Bone marrow (tissue), 2 donors: ENCODE data around the gene PKN1.

Source experiments
- DNase-seq, 2 donors: peaks; one replicate each; lab custom pipeline; 2025; lab: John Stamatoyannopoulos, UW

Gene PKN1

DNA sequence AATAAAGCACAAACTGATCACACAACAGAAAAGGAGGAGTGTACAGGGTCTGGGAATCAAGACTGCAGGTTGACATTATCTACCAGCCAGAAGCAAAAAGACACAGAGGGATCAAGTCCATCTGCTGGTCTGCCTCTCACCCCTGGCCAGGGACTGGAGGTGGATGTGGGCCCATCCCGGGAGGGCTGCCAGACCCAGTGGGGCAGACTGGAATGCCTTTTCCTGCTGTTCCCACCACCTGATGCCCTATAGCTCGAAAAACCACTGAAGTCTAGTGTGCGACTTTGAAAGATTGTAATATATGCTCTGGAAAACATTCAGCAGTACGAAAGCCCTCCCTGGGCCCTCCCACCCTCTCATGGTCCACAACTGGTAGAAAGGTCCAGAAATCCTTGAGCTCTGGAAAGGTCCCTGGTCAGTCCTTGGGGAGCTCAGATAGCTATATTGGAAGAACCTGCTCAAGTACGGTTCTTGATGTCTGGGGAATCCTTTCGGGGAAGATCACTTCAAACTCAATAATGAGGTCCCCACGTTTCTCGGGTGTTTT lies 82.5 kb downstream of the PKN1 start:
- DNase-seq = no peak

DNA sequence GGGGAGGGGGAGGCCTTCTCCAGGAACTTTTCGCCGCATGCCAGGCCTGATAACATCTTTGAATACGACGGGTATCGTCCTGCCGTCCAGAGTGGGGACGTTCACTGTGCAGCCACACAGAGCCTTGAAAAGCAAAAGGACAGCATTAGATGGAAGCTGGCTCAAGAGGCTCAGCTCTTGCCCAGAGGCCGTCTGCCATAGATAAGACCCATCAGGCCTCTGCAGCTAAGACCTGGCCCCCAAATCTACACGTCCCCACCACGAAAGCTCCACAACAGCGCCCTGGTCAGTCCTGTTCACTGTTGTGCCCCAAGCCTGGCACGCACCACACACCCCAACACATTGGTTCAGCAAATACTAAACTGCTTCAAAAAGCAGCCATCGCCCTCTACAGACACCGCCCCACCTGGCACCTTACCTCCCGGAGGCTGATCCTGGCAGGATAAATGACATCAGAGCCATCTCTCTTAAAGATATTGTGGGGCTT lies 83.0 kb downstream of the PKN1 start:
- DNase-seq = no peak

GRCh38 chr19:14516746-14517438 lies 83.8 kb downstream of the PKN1 start:
- no peak for DNase-seq

DNA sequence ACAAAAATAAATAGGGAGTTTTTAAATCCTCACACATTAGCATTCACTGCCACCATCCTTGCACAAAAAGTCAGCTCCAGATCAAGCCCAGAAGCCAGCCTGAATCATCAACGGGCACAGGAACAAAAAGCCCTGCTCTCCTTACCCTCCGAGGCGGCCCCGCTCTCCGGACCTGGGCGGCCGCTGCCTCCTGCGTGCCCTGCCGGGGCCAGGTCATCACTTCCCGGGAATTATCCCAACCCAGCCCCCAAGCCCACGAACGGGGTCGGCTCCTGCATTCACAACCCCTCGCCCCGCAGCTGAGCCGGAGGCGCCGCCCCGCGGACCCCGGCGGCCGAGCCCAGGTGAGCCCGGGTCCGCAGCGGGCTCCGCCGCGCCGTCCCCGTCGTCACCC lies 84.3 kb downstream of the PKN1 start:
- no peak for DNase-seq

DNA sequence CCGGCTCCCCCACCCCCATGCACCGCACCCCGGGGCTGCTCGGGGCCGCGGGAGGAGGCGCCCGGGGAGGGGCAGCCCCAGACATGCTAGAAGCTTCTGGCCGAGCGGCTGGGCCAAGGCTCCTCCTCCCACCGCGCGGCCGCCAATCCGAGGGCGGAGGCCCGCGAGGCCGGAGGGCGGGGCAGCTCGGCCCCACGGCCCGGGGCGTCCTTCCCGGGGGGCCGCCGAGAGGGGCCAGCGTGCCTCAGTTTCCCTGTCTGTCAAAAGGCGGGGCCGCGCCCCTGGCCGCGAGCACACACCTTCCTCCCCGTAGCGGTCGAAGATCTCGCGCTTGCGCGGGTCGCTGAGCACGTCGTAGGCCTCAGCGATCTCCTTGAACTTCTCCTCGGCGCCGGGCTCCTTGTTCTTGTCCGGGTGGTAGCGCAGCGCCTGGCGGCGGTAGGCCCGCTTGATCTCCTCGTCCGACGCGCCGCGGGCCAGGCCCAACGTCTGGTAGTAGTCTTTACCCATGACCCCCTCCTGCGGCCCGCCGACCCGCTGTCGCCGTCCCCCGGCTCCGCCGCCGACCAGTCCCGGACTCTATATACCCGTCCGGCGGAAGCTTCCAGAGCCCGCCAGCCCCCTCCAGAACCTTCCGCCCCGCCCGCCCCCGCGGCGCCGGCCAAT lies 84.9 kb downstream of the PKN1 start, which contains the start of gene DNAJB1:
DNAJB1 (minus strand) TSS at position 558 of the 666 bp plus-strand sequence; CDS start at position 510, 48 bp downstream.
- peak; percentile 54 to 100 for DNase-seq

DNA sequence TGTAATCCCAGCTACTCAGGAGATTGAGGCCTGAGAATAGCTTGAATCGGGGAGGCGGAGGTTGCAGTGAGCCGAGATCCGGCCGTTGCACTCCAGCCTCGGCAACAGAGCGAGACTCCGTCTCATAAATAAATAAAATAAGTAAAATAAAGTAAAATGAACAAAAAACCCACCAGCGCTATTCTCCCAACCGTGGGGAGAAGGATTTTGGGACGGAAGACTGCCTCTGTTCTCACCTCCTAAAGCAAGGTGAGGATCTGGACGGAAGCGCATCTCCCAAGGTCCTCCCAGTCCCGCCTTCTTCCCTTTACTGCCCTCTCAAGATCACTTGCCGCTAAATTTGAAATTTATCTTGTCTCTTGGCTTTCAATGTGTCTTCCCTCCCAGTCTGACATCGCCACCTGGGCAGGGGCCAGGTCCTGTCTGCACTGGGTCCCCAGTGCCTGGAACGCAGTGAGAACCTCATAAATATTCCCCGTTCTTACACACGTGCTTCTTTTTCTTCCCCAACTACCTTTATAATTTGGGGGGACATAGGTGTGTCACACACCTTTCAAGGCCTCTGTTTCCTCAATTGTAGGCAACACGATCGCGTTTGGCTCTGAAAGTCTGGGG lies 86.2 kb downstream of the PKN1 start:
- DNase-seq = no peak

- peak in 1 of 2 donors; percentile 44 for DNase-seq
These were observed 86.8 kb downstream of the PKN1 start for GRCh38 chr19:14519860-14520407.

GRCh38 chr19:14520543-14520942 lies 87.4 kb downstream of the PKN1 start:
- no peak for DNase-seq
